GM12865 (cell line): ENCODE data around the gene CHST6.

Experiments
- DNase-seq: peaks from one replicate; pipeline ENCODE4 v3.0.0; 2010; ENCODE audit warnings: low read depth
- H3K4me3 ChIP-seq: 2 replicates; pipeline ENCODE4 v1.5.1; 2011; ENCODE audit warnings: mild to moderate bottlenecking, low read depth, low read length, control low read depth
- TF ChIP-seq, protein P1 (sequence below): IDR thresholded peaks from 2 replicates; pipeline ENCODE4 v1.5.1; 2011; ENCODE audit warnings: low read length, control low read depth, low read depth, inconsistent platforms; ENCODE audit not compliant: insufficient read depth; ENCODE audit errors: missing control alignments

Gene CHST6

DNA sequence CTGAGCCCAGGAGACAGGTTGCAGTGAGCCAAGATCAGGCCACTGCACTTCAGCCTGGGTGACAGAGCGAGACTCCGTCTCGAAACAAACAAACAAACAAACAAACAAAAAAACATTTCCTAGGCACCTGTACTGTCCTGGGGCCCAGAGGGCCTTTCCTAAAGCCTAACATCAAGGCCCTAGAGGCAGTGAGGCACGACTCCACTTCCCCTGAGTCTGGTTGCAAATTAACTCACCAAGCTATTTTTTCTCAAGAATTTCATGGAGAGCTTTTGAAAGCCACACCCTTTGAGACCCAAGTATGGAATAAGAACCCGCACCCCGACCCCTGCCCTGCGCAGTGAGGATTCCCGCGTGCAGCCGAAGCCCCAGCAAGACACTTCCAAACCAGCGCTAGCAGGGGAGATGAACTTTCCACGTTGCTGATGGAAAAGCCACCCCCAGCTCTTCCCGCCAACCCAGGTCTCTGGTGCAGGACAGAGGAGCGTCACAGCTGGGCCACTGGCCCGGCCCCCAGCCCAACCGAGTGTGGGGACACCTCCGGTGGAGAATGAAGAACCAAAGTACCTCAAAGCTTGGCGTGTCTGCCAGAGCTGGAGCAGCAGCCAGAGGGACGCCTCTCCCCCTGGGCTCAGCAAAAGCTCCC is 39.4 kb upstream of the CHST6 start:
- DNase-seq, result no peak
- H3K4me3 ChIP-seq, result no peak overlapping the region
- TF ChIP-seq, protein P1, sequence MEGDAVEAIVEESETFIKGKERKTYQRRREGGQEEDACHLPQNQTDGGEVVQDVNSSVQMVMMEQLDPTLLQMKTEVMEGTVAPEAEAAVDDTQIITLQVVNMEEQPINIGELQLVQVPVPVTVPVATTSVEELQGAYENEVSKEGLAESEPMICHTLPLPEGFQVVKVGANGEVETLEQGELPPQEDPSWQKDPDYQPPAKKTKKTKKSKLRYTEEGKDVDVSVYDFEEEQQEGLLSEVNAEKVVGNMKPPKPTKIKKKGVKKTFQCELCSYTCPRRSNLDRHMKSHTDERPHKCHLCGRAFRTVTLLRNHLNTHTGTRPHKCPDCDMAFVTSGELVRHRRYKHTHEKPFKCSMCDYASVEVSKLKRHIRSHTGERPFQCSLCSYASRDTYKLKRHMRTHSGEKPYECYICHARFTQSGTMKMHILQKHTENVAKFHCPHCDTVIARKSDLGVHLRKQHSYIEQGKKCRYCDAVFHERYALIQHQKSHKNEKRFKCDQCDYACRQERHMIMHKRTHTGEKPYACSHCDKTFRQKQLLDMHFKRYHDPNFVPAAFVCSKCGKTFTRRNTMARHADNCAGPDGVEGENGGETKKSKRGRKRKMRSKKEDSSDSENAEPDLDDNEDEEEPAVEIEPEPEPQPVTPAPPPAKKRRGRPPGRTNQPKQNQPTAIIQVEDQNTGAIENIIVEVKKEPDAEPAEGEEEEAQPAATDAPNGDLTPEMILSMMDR, result no peak

DNA sequence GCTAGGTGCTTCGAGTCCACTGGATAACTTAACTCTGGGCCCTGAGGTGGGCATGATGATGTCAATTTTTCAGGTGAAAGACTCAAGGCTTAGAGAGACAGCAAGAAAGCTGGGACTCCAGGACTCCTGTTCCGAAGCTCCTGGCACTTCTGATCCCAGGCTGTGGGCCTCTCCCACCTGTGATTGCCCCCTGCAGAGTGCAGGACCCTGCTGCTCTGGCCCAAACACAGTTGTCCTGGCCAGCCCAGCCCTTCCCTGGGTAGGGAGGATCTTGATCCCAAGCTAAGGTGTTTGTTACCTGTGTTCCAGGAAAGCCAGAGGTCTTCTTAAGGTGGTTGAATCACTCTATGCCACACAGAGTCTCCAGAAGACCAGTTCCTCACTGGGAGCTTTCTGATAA is 37.5 kb upstream of the CHST6 start:
- DNase-seq, result no peak

DNA sequence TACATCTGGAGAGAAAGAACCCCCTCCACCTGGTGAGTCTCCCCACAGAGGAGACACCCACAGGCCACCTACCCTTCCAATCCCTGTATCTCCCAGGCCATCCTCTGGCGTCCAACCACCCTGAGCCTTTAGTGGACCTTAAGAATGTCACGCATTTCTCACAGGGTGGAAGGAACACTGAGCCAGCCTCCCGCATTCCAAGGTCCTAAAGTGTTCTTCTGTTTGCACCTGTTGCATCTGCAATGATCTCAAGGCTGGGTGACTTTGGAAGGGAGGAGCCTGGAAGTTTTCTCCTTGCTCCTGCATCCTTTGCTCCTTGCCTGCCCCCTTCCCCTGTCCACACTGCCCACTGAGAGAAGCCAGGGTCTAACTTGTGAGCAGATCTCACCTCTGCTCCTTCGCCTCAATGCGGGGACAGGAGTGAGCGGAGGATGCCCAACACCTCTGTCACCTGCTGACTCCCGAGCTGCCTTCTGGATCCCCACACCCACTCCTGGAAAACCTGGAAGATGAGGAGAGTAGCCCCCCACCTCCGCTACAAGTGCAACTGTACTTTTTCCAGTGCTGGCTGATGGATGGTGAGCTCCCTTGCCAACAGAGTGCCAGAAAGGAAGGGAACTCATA is 37.0 kb upstream of the CHST6 start:
- no peak overlapping the region for H3K4me3 ChIP-seq
- TF ChIP-seq, protein P1, result no peak
- DNase-seq, result no peak

More for the DNA sequence above, 37.5 kb upstream of the CHST6 start:
- no peak overlapping the region for H3K4me3 ChIP-seq
- TF ChIP-seq, protein P1, result no peak

DNA sequence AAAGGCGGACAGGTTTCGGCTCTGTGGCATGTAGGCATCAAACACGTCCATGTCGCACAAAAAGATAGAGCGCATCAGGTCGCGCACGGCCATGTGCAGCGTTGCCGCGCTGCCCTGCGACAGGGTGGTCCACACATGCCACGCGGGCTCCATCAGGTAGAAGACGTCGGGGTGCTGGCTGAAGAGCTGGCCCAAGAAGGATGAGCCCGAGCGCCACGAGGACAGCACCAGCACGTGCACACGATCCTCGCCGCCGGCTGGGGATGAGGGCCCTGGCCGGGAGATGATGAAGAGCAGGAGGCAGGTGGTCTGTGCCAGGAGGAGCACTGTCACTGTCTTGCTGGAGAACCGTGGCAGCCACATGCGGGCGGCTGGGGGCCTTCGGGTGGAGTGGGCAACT is 34.7 kb upstream of the CHST6 start:
- no peak for DNase-seq
- no peak overlapping the region for H3K4me3 ChIP-seq
- TF ChIP-seq, protein P1, result no peak

DNA sequence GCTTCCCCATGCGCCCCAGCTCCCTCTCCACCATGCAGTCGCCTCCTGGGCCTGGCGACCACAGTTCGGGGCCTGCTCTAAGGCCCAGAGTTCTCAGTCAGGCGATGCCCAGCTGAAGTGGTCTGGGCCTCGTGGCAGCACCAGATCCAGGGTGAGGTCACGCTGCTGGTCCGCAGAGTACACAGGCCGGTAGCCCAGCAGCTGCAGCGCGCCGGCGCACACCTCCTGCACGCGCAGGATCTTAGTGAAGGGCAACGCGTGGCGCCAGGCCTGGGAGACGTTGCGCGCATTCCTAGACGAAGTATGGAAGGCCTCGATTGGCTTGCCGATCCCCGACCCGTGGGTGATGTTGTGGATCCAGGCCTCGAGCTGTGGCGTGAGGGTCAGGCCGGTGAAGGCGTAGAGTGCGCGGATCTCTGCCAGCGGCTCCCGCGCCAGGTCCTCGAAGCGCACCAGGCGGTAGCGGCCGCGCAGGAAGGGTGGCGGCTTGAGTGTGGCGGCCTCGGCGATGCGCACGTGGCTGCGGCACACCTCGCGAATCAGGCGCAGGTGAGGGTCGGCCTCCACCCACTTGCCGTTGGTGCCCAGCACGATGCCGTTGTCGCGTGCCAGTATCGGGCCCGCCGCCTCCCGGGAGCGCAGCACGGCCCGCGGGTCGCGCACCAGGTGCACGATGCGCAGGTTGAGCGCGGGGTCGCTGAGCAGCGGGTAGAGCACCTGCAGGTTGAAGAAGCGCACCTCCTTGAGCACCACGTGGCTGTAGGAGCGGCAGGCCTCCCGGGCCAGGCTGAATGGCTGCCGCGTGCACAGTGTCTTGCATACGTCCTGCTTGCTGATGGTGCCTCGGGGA is 34.0 kb upstream of the CHST6 start:
- no peak for DNase-seq
- TF ChIP-seq, protein P1, result no peak
- no peak overlapping the region for H3K4me3 ChIP-seq

DNA sequence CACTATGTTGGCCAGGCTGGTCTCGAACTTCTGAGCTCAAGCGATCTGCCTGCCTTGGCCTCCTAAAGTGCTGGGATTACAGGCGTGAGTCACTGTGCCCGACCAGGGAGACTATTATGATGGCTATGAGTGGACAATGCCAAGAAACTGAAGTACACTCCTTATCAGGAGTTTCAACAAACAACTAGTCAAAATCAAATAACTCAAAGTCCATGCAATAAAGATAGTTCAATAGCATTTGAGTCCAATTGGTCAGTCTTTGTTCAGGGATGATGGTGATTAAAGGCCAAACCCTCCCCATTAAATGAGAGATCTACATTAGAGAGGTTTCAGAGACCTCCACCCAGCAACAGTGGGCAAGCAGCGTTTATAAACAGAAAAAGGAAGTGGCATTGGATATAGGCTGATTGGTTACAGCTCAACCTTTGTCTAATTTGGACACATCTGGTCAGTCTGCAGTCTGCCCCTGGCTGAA is 32.6 kb upstream of the CHST6 start:
- TF ChIP-seq, protein P1, result no peak
- no peak overlapping the region for H3K4me3 ChIP-seq
- no peak for DNase-seq
